ENCODE measurements around the gene CNTD1.
"Not testable (repeated sequence)": the region's sequence is repeated elsewhere in the genome, so short reads cannot be mapped to it uniquely, and the experiment has no call there.

DNA sequence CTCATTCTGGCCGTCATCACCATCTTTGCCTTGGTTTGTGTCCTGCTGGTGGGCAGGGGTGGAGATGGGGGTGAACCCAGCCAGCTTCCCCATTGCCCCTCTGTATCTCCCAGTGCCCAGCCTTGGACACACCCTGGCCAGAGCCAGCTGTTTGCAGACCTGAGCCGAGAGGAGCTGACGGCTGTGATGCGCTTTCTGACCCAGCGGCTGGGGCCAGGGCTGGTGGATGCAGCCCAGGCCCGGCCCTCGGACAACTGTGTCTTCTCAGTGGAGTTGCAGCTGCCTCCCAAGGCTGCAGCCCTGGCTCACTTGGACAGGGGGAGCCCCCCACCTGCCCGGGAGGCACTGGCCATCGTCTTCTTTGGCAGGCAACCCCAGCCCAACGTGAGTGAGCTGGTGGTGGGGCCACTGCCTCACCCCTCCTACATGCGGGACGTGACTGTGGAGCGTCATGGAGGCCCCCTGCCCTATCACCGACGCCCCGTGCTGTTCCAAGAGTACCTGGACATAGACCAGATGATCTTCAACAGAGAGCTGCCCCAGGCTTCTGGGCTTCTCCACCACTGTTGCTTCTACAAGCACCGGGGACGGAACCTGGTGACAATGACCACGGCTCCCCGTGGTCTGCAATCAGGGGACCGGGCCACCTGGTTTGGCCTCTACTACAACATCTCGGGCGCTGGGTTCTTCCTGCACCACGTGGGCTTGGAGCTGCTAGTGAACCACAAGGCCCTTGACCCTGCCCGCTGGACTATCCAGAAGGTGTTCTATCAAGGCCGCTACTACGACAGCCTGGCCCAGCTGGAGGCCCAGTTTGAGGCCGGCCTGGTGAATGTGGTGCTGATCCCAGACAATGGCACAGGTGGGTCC, 52.9 kb downstream of the CNTD1 start:
- not testable (repeated sequence) for TF ChIP-seq POLR2A, POLR2AphosphoS5 (IDR thresholded peaks at IDR 0.05)
- TF ChIP-seq, protein P1, sequence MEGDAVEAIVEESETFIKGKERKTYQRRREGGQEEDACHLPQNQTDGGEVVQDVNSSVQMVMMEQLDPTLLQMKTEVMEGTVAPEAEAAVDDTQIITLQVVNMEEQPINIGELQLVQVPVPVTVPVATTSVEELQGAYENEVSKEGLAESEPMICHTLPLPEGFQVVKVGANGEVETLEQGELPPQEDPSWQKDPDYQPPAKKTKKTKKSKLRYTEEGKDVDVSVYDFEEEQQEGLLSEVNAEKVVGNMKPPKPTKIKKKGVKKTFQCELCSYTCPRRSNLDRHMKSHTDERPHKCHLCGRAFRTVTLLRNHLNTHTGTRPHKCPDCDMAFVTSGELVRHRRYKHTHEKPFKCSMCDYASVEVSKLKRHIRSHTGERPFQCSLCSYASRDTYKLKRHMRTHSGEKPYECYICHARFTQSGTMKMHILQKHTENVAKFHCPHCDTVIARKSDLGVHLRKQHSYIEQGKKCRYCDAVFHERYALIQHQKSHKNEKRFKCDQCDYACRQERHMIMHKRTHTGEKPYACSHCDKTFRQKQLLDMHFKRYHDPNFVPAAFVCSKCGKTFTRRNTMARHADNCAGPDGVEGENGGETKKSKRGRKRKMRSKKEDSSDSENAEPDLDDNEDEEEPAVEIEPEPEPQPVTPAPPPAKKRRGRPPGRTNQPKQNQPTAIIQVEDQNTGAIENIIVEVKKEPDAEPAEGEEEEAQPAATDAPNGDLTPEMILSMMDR (IDR thresholded peaks at IDR 0.05): not testable (repeated sequence)

Data from prostate gland (tissue), 2 donors.